NK-92 treated with Interleukin-12 subunit alpha and Interleukin-12 subunit beta, amount 100 ng/mL, for 24 hours (cell line): ENCODE data around the gene KLF5.
"Not testable (repeated sequence)": the region's sequence is repeated elsewhere in the genome, so short reads cannot be mapped to it uniquely, and the experiment has no call there.

ENCODE experiments used
- DNase-seq: peaks from one replicate; lab custom pipeline; 2025; lab: John Stamatoyannopoulos, UW

KLF5 gene

GRCh38 chr13:73088332-73088935 is 29.6 kb downstream of the KLF5 start:
- DNase-seq: no peak

DNA sequence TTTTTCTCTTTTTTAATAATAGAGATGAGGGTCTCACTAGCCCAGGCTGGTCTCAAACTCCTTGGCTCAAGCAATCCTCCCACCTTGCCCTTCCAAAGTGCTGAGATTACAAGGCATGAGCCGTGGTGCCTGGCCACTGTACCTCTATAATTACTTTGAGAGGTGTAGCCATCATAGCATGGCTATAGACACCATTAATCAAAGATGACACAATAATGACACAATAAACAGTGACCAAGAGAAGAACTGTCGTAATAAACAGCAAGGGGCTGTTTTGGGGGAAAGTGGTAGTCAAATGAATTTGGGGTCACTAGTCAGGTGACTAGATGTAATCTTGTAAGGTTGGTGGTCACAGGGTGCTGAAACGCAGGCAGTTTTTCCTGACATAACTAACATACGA is 30.4 kb downstream of the KLF5 start:
- no peak for DNase-seq

DNA sequence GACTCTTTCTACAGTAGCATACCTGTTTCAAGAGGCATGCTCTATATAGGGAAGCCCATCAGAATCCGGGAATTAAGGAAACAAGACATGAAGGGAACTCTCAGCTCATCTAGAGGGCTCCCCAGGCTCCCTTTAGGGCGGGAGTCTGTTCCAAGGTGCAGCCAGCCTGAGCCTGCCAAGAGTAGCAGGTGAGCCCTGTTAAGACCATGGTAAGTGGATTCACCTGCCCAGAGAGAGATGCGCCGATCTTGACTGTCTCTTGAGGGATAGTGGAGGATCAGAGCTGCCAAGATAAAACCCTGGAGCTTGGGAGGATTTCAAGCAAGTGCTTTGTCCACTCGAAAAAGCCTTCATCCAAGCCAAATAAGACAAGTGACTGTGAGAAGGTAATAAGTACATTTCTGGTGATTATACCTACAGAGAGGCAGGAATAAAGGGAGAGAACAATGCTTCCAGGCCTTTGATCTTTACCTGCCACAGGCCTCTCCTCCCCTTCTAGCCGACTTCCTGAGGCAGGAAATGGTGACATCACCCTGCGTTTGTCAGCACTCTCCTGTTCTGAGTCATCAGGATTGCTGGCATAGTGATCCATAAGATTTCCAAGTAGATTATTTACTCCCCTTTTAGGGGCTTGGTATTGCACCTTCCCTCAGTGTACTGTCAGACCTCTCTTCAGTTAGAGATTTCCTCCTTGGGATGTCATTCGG is 31.5 kb downstream of the KLF5 start:
- DNase-seq: no peak

GRCh38 chr13:73090823-73091187 is 32.0 kb downstream of the KLF5 start:
- DNase-seq: no peak

- no peak for DNase-seq
Measured at GRCh38 chr13:73092829-73093228, 34.0 kb downstream of the KLF5 start.

DNA sequence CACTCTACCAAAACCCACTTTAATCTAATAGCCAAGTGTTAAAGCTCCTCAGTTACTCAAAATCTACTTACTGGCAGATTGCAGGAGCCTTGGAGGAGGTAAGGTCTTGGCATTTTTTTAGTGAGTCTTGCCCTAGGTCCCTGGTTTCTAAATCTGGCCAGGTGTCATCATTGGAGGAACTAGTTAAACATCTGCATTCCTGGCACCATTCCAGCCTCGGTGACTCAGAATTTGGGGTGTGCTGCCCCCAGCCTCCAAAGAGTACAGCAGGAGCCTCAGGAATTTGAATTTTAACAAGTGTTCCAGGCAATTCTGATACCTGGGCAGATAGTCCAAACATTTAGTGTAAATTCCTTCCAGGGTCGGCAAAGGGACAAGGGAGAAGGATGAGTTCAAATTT is 37.4 kb downstream of the KLF5 start:
- DNase-seq: no peak

- DNase-seq: no peak
Measured at GRCh38 chr13:73096638-73097037, 37.8 kb downstream of the KLF5 start.

- DNase-seq: not testable (repeated sequence)
Measured at GRCh38 chr13:73100781-73101180, 42.0 kb downstream of the KLF5 start.

DNA sequence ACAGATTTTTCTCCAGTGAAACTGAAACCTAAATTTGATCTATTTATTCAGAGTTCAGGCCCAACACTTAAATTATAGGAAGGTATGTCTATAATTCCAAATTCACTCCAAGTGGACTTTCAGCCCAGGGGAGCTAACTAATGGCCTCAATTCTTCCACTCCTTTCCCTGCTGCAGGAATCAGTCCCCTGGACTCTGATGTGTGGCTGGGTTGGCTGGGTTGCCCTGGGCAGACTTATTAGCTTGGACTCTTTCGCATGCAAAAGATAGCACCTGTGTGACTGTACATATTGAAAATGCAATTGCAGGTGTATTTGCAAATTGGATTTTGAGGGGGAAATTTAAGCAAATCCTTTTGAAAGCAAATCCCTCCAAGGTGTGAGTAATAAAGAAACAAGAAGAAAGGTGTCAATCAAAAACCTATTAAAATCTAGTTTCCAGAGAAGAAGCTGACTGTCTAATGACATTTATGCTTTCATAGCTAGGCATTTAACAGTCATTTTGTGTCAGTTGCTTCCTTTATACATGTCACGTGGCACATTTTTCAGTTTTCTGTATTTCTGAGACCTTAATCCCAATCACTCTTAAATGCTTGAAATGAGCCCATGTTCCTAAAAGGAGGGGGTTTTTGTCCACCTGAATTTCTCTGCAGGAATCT is 42.7 kb downstream of the KLF5 start:
- no peak for DNase-seq

- DNase-seq: no peak
Measured at GRCh38 chr13:73103238-73103637, 44.4 kb downstream of the KLF5 start.

- DNase-seq: no peak
Measured at GRCh38 chr13:73106513-73107178, 47.8 kb downstream of the KLF5 start.

DNA sequence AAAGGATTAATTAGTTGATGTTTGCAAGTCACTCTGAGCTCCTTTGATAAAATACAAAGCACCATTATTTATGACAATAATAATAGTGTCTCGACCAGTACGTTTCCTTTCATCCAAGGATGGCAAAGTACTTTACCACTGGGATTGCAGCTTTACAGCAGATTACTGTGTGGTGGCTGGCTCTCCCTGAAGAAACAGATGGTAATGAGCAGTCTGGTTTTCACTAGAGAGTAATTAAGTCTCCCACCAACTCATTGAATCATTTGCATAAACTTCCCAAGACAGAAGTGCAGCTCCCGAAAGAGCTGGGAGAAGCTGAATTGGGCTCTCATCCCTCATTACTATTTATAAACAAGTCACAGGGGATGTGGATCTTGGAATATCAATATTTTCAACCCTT is 48.7 kb downstream of the KLF5 start:
- DNase-seq: no peak

DNA sequence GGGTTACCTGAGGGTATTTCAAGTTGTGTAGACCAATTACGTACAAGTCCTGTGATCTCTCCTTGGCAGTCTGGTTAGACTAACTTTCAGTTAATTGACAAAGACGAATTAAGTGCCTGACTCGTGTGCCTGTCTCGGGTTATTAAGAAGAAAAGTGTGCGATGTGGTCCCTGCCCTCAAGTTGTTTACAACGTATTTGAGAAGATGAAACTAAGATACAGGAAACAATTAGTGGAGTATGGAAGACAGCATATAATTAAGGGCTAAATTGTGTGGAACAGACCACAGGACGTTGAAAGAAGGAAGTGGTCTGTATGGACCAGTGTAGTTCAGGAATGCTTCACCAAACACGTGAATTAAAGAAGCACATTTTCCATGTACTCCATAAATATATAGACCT is 49.2 kb downstream of the KLF5 start:
- no peak for DNase-seq

- no peak for DNase-seq
Measured at GRCh38 chr13:73109288-73109899, 50.6 kb downstream of the KLF5 start.

DNA sequence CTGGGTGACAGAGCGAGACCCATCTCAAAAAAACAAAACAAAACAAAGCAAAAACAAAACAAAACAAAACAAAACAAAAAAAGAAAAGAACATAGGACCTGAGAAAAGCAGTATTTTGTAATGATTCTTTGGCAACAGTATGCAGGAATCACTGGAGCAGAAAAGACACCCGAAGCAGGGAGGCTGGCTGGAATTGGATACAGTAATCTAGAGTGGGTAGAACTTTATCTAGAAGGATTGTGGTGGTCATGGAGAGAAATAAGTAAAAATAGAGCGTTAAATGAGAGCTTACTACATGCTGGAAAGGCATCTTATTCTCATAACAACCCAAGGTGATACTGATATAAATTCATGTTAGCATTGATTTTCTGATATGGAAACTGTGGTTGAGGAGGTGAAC is 51.2 kb downstream of the KLF5 start:
- DNase-seq: no peak

DNA sequence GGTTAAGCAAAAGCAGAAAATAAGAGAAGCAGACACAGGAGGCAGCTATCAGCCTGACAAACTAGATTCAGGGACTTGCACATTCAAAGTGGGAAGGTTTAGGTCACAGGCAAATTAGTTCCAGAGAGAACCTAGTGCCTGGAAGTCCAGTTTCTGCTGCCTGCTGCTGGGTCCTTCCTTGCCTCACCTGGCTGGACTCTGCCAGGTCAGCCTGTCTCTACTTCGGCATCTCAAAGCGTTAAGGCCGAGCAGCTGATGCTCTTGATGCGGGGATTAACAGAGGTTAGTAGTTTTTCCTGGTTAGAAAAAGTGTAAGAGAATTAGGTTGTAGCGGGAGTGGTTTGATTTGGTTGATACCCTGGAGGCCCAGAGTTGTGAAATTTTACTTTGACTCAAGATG is 52.0 kb downstream of the KLF5 start:
- no peak for DNase-seq

DNA sequence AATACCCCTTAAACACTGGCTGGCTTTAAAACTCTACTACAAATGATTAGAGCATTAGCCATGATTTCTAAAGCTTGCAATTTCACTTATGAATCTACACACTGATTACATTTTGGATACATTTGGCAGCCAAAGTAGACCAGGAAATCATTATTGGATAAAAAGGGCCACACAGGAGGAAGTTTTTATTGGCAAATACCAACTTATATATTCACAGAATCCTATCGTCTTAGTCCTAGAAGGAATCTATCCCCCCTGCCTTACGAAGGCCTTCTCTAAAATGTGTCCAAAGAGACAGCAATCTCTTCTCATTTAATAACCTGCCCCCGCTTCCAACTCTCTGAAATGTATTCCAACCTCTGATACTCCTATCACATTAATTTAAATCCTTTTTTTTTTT is 52.5 kb downstream of the KLF5 start:
- DNase-seq: no peak

DNA sequence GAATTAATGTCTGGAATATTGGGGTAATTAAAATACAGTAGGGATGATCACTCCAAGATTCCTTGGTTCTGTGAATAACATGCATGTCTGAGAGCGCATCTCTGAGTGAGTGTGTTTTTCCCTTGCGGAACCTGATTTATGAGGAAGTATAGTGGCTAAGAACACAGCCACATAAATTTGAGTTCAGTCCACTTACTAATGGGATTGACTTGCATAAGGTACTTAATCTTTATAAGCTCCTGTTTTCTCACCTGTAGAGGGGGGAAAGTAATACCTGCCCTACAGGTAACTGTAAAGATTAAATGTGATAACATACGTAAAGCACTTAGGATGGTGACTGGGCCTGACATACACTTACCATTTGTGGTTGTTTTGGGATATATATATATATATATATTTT is 60.8 kb downstream of the KLF5 start:
- DNase-seq: no peak
